HepG2 (cell line): ENCODE data around the gene GNL1.

Experiments used
- CREB1 ChIP-seq, 2 experiments: fragments of 450-650 bp in 1 of 2; IDR thresholded peaks; 2 replicates each; pipeline ENCODE4 v1.6.1; 2016 to 2017; ENCODE audit warnings: control low read depth in 1 of 2, mild to moderate bottlenecking in 1 of 2, missing compliant biosample characterization in 1 of 2, missing genetic modification characterization in 1 of 2
- ELF4 ChIP-seq: sonication (generic); formaldehyde crosslinking; IDR thresholded peaks from 2 replicates; pipeline ENCODE4 v1.5.0; 2020; ENCODE audit warnings: missing genetic modification reagents, mild to moderate bottlenecking, moderate library complexity, borderline replicate concordance
- FOXK2 ChIP-seq: fragments of 450-650 bp; IDR thresholded peaks from 2 replicates; pipeline ENCODE4 v1.6.1; 2016
- JDP2 ChIP-seq: sonication (generic); formaldehyde crosslinking; IDR thresholded peaks from 2 replicates; pipeline ENCODE4 v1.8.1; 2022; ENCODE audit warnings: missing genetic modification reagents, borderline replicate concordance
- PHF21A ChIP-seq: sonication (generic); formaldehyde crosslinking; IDR thresholded peaks from 2 replicates; pipeline ENCODE4 v1.5.0; 2020; ENCODE audit warnings: mild to moderate bottlenecking, missing genetic modification reagents
- YY1 ChIP-seq: IDR thresholded peaks from 2 replicates; pipeline ENCODE4 v1.6.1; 2011; ENCODE audit warnings: low read length, low read depth, moderate library complexity, mild to moderate bottlenecking; ENCODE audit not compliant: insufficient read depth, insufficient replicate concordance
- ZNF703 ChIP-seq: sonication (generic); formaldehyde crosslinking; IDR thresholded peaks from 2 replicates; pipeline ENCODE4 v1.5.1; 2020; ENCODE audit warnings: missing genetic modification reagents, mild to moderate bottlenecking, moderate library complexity, borderline replicate concordance
- ZZZ3 ChIP-seq: sonication (generic); formaldehyde crosslinking; IDR thresholded peaks from 2 replicates; pipeline ENCODE4 v1.4.0; 2020; ENCODE audit warnings: missing genetic modification reagents, mild to moderate bottlenecking, borderline replicate concordance

DNA sequence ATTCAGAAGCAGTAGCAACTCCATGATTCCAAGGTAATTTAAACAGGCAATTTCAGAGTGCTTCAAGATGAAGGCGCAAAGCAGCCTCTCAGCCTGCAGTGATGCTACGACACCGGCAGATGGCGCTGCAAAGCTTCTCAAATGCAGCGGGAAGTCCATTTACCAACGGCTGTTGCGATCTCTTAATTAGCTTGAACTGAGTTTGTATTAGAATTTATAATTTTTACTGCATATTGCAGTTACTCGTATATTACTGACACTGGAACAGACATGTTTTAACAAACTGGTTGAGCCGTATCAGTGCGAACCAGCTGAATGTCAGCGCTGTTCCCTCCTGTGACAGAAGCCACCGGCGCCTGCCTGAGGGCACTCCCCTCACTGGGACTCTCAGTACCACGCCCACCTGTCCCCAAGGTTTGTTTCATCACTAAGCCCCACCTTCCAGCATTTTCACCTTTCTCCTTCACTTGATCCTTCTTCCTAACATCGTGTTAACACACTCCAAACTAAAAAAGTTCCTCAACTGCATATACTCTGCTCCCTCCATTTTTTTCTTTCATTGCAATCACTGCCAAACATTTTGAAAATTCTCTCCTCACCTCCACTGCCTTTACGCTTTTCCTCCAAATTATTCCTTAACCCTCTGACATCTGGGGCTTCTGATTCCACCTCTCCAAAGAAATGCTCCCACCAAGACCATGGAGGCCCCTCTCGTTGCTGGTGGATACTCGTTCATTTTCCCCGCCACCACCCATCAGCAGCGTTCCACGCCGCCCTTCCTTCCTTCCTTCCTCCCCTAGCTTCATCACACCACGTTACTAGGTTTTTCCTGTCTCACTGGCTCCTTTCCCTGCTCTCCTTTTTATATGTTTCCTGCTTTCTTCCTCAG lies 14.5 kb downstream of the GNL1 start:
- TF ChIP-seq CREB1 (IDR thresholded peaks at IDR 0.05) (no peak), CREB1 (CRISPR knock-in tag; IDR thresholded peaks at IDR 0.05) (no peak), ZZZ3 (no peak), FOXK2 (no peak), JDP2 (CRISPR knock-in tag) (no peak), YY1 (peak; percentile 39), PHF21A (CRISPR knock-in tag) (no peak; the same call in 1 of the 2 replicates), ZNF703 (CRISPR knock-in tag) (no peak), ELF4 (CRISPR knock-in tag) (no peak)
